ENCODE measurements around the gene DOK1. TPM values are rescaled to one million over a fixed set of nuclear protein-coding genes. Genes with fewer than 3 reads are reported as not detected.

DOK1 gene
- total and polyA plus RNA-seq, 8 donors: 8.7 to 35.2 (median 10.5) TPM

DNA sequence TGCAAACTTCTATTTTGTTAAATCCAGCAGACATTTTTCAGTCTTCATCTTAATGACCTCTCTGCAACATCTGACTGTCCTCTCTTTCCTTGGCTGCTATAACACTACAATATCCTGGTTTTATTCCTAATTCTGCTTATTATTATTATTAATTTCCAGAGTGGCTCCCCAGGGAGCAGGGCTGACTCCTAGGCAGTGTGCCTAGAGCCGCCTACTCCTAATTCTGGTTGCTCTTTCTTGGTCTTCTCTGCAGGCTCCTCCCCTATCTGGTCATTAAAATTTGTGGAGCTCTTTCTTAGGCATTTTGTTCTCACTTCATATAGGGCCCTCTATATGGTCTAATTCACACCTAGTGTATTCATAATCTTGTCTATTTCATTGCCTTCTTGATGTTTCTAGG is 11.5 kb upstream of the DOK1 start:
- H3K27ac ChIP-seq: no peak overlapping the region
- TF ChIP-seq, protein P1, sequence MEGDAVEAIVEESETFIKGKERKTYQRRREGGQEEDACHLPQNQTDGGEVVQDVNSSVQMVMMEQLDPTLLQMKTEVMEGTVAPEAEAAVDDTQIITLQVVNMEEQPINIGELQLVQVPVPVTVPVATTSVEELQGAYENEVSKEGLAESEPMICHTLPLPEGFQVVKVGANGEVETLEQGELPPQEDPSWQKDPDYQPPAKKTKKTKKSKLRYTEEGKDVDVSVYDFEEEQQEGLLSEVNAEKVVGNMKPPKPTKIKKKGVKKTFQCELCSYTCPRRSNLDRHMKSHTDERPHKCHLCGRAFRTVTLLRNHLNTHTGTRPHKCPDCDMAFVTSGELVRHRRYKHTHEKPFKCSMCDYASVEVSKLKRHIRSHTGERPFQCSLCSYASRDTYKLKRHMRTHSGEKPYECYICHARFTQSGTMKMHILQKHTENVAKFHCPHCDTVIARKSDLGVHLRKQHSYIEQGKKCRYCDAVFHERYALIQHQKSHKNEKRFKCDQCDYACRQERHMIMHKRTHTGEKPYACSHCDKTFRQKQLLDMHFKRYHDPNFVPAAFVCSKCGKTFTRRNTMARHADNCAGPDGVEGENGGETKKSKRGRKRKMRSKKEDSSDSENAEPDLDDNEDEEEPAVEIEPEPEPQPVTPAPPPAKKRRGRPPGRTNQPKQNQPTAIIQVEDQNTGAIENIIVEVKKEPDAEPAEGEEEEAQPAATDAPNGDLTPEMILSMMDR (IDR thresholded peaks at IDR 0.05): no peak
- intact Hi-C loops (cut with DNase I): no loop called here
- DNase-seq (no peak), ATAC-seq (no peak)
- no peak overlapping the region for H3K4me3 ChIP-seq
- peaks cover 0 to 6% of the 10 kb centered on the region in 2 donors for H3K4me1 ChIP-seq
- H3K36me3 ChIP-seq: no peaks in the 10 kb centered on the region
- H3K27me3 ChIP-seq: no peaks in the 10 kb centered on the region
- no peaks in the 10 kb centered on the region for H3K9me3 ChIP-seq

GRCh38 chr2:74544634-74545033 is 9.9 kb upstream of the DOK1 start:
- DNase-seq (no peak), ATAC-seq (no peak)
- Histone ChIP-seq H3K27me3 (no peaks in the 10 kb centered on the region), H3K4me1 (peaks cover 0 to 19% of the 10 kb centered on the region in 2 donors), H3K27ac (no peak overlapping the region), H3K4me3 (no peak overlapping the region), H3K36me3 (no peaks in the 10 kb centered on the region), H3K9me3 (no peaks in the 10 kb centered on the region)
- intact Hi-C loops (cut with DNase I): no loop called here
- TF ChIP-seq, protein P1 (IDR thresholded peaks at IDR 0.05): no peak

DNA sequence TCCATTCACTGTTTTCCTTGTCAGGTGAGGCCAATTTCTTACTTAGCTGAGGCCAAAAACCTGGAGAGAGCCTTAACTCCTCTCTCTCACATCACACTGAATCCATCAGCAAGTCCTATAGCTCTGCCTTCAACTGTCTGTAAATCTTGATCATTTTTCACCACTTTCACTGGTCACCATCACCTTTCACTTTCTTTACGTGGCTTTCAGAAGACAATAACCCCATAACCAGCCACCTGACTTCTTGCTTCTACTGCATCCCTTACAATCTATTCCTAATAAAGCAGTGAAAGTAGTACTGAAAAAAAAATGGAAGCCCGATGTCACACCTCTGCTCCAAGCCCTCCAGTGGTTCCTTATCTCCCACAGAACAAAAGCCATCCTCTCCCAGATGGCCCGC is 8.5 kb upstream of the DOK1 start:
- H3K4me1 ChIP-seq: peaks cover 0 to 24% of the 10 kb centered on the region in 2 donors
- no peaks in the 10 kb centered on the region for H3K36me3 ChIP-seq
- no peak overlapping the region for H3K4me3 ChIP-seq
- no peaks in the 10 kb centered on the region for H3K27me3 ChIP-seq
- ATAC-seq: no peak
- no peak for DNase-seq
- intact Hi-C loops (cut with DNase I): no loop called here
- H3K27ac ChIP-seq: no peak overlapping the region
- no peaks in the 10 kb centered on the region for H3K9me3 ChIP-seq
- TF ChIP-seq, protein P1 (IDR thresholded peaks at IDR 0.05): no peak

GRCh38 chr2:74548285-74548899 is 6.1 kb upstream of the DOK1 start:
- ATAC-seq: no peak
- Histone ChIP-seq H3K27me3 (no peaks in the 10 kb centered on the region), H3K36me3 (no peaks in the 10 kb centered on the region), H3K4me3 (peak overlapping the region; percentile 59 to 60), H3K4me1 (peaks cover 5 to 29% of the 10 kb centered on the region in 2 donors), H3K27ac (peak overlapping the region; percentile 30 to 50), H3K9me3 (no peaks in the 10 kb centered on the region)
- intact Hi-C loops (cut with DNase I): no loop called here
- peak in 1 of 4 donors; percentile 13 for DNase-seq
- TF ChIP-seq, protein P1 (IDR thresholded peaks at IDR 0.05): no peak

DNA sequence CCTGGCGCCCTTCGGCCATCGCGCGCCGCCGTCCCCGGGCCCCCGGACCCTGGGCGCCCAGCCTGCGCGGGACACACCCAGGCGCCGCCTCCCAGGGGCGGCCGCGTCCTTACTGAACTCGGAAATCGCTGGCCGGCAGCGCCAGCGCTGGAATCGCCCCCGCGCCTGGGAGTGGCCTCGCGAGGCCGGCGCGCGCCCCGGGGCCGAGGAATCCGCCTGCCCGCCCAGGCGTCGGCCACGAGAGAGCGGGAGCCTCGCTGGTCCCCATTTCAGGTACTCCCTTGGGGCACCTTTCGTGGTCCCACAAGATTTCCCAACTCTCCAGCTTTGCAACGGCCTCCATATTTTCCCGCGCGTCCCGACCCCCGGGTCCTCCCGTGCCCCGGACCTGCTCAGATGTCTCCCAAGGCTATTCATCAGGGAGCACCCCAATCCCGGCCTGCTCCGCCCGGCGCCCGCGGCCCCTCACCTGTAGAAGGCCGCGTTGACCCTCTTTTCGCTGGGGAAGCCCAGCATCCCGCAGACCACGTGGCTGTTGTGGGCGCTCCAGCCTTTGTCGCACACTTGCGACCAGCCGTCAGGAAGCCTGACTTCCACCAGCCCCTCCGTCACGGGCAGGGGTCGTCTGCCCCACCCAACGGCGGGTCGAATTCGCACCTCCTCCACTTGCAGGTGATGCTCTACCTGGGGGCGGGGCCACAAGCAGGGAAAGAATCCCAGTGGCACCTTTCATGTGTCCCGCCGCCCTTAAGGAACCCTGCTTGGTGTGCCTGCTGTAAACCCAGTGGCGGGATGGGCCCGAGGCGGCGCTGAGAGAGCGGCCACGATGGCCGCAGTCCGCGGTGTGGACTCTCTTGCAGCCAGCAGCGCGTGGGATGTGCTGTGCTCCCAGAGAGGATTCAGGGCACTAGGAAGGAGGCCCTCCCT is 5.4 kb upstream of the DOK1 start:
- intact Hi-C loops (cut with DNase I): no loop called here
- TF ChIP-seq, protein P1 (IDR thresholded peaks at IDR 0.05): no peak
- no peaks in the 10 kb centered on the region for H3K36me3 ChIP-seq
- peak; percentile 91 for ATAC-seq
- H3K9me3 ChIP-seq: no peaks in the 10 kb centered on the region
- H3K27me3 ChIP-seq: no peaks in the 10 kb centered on the region
- H3K4me1 ChIP-seq: peaks cover 8 to 34% of the 10 kb centered on the region in 2 donors
- peak overlapping the region; percentile 59 to 60 for H3K4me3 ChIP-seq
- H3K27ac ChIP-seq: peak overlapping the region; percentile 30 to 50
- peak in 3 of 4 donors; percentile 72 to 92 (median 74) for DNase-seq

All from left lung (tissue), 10 donors.